Measurements from ENCODE around the gene KCNQ4. TPM values are rescaled to one million over a fixed set of nuclear protein-coding genes. Genes with fewer than 3 reads are reported as not detected.

KCNQ4 gene
- total RNA-seq, 1 experiment from 2014 or later = 0.12 TPM

DNA sequence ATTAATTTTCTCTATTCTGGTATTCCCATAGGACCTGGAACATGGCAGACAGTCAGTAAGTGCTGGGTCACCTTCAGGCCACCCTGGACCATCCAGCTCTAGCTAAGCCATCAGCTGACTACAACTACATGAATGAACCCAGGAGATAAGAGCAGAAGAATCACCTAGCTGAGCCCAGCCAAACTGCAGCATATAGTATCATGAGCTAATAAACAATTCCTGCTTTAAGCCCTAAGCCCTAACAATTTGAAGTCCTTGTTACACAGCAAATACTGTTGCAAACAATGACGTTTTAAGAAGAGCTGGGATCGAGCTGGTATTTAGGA lies 92.8 kb downstream of the KCNQ4 start:
- Histone ChIP-seq H3K4me1 (peaks cover 16% of the 10 kb centered on the region), H3K36me3 (no peaks in the 10 kb centered on the region), H3K4me3 (no peak overlapping the region), H3K27ac (no peak overlapping the region), H3K9me3 (replicated peaks) (peaks cover 7% of the 10 kb centered on the region; the same call in 1 of the 2 replicates), H3K27me3 (no peaks in the 10 kb centered on the region)
- no peak for DNase-seq

DNA sequence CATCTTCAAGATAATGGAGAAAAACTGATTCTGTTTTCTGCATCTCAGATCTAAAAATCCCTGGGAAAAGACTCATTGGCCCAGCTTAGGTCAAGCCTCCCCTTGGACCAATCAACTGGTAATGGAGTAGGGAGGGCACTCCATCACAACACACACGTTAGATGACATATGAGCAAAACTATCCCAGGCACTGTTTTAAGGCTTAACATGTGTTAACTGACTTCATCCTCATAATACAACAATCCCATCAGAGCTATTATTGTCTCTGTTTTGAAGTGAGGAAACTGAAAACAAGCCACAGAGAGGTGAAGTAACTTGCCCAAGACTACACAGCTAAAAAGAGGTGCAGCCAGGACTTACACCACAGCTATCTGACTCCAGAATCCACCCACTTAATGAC lies 93.3 kb downstream of the KCNQ4 start:
- H3K4me1 ChIP-seq = peaks cover 16% of the 10 kb centered on the region
- H3K27me3 ChIP-seq = no peaks in the 10 kb centered on the region
- H3K4me3 ChIP-seq = no peak overlapping the region
- H3K9me3 ChIP-seq (replicated peaks) = peaks cover 7% of the 10 kb centered on the region; the same call in 1 of the 2 replicates
- no peaks in the 10 kb centered on the region for H3K36me3 ChIP-seq
- no peak for DNase-seq
- no peak overlapping the region for H3K27ac ChIP-seq

GRCh38 chr1:40877698-40878097 lies 94.1 kb downstream of the KCNQ4 start:
- H3K9me3 ChIP-seq (replicated peaks) = peaks cover 7% of the 10 kb centered on the region; the same call in 1 of the 2 replicates
- no peak overlapping the region for H3K4me3 ChIP-seq
- H3K4me1 ChIP-seq = peaks cover 11% of the 10 kb centered on the region
- peak; percentile 70 to 74 for DNase-seq
- H3K36me3 ChIP-seq = no peaks in the 10 kb centered on the region
- no peaks in the 10 kb centered on the region for H3K27me3 ChIP-seq
- no peak overlapping the region for H3K27ac ChIP-seq

DNA sequence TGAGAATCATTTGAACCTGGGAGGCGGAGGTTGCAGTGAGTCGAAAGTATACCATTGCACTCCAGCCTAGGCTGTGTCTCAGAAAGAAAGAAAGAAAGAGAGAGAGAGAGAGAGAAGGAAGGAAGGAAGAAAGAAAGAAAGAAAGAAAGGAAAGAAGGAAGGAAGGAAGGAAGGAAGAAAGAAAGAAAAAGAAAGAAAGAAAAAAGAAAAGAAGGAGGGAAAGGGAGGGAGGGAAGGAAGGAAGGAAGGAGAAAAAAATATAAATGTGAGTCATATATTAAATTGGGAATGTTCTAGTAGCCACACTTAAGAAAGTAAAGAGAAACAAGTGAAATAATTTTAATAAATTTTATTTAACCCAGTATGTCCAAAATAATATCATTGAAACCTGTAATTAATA lies 95.3 kb downstream of the KCNQ4 start:
- Histone ChIP-seq H3K27ac (no peak overlapping the region), H3K9me3 (replicated peaks) (peaks cover 7% of the 10 kb centered on the region; the same call in 1 of the 2 replicates), H3K4me3 (no peak overlapping the region), H3K27me3 (no peaks in the 10 kb centered on the region), H3K36me3 (no peaks in the 10 kb centered on the region), H3K4me1 (peaks cover 10% of the 10 kb centered on the region)
- no peak for DNase-seq

DNA sequence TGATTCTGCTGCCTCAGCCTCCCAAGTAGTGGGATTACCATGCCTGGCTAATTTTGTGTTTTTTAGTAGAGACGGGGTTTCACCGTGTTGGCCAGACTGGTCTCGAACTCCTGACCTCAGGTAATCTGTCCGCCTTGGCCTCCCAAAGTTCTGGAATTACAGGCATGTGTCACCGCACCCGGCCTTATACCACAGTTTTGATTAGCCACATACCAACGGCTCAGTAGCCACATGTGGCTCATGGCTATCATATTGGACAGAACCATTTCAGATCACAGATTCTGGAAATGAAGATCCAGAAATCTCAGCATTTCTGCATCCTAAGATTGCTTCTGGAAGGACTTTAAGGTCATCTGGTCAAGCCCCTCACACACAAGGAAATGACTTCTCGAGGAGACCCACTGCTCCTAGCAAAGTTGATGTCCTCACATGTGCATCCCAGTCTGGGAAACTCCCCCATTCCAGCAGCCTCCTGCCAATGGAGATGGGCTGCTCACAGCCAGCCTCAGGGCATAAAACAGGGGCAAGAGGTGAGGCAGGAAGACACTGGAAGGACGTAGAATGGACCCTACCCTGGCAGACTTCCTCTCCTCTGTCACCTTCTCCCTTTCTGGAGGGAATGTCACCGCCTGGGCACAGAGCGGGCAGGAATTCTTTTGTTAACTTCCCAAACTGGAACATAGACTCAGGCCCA lies 96.0 kb downstream of the KCNQ4 start:
- peaks cover 10% of the 10 kb centered on the region for H3K4me1 ChIP-seq
- no peak overlapping the region for H3K4me3 ChIP-seq
- no peaks in the 10 kb centered on the region for H3K36me3 ChIP-seq
- H3K9me3 ChIP-seq (replicated peaks) = peaks cover 7% of the 10 kb centered on the region; the same call in 1 of the 2 replicates
- DNase-seq = no peak
- no peaks in the 10 kb centered on the region for H3K27me3 ChIP-seq
- no peak overlapping the region for H3K27ac ChIP-seq

GRCh38 chr1:40880813-40881549 lies 97.4 kb downstream of the KCNQ4 start:
- Histone ChIP-seq H3K27ac (no peak overlapping the region), H3K4me3 (no peak overlapping the region), H3K27me3 (no peaks in the 10 kb centered on the region), H3K9me3 (replicated peaks) (peaks cover 7% of the 10 kb centered on the region; the same call in 1 of the 2 replicates), H3K4me1 (peaks cover 10% of the 10 kb centered on the region), H3K36me3 (no peaks in the 10 kb centered on the region)
- DNase-seq = no peak

GRCh38 chr1:40884055-40884795 lies 100.6 kb downstream of the KCNQ4 start:
- H3K27me3 ChIP-seq = no peaks in the 10 kb centered on the region
- no peak overlapping the region for H3K27ac ChIP-seq
- H3K4me1 ChIP-seq = no peaks in the 10 kb centered on the region
- H3K4me3 ChIP-seq = no peak overlapping the region
- H3K9me3 ChIP-seq (replicated peaks) = no peaks in the 10 kb centered on the region
- no peaks in the 10 kb centered on the region for H3K36me3 ChIP-seq
- DNase-seq = no peak

DNA sequence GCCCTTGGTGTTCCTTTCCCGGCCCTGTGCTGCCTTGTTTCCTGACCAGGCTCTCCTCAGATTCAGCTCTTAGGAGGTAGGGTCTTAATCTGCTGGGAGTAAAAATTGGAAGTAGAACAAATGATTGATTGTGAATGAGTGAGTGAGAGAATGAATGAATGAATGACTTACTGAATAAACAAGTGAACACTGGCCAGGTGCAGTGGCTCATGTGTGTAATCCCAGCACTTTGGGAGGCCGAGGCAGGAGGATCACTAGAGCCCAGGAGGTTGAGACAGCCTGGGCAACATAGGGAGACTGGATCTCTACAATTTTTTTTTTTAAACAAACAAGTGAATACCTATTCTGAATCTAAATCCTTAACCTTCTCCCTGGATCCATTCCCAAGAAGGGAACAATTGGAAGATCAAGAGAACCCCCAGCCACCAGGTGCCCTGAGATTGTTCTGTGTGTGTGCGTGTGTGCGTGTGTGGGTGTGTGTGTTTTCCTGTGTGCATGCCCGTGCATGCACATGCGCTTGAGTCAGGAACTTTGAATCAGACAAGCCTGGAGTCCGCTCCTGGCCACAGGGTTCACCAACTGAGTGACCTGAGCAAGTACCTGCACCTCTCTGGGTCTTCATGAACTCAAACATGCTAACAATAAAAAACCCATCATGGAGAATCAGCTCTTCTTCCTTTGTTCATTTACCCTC lies 102.9 kb downstream of the KCNQ4 start:
- no peak for DNase-seq
- H3K4me1 ChIP-seq = no peaks in the 10 kb centered on the region
- no peaks in the 10 kb centered on the region for H3K27me3 ChIP-seq
- no peak overlapping the region for H3K4me3 ChIP-seq
- H3K27ac ChIP-seq = no peak overlapping the region
- H3K36me3 ChIP-seq = no peaks in the 10 kb centered on the region
- H3K9me3 ChIP-seq (replicated peaks) = no peaks in the 10 kb centered on the region

- no peaks in the 10 kb centered on the region for H3K36me3 ChIP-seq
- H3K4me1 ChIP-seq = no peaks in the 10 kb centered on the region
- no peak overlapping the region for H3K4me3 ChIP-seq
- H3K27ac ChIP-seq = no peak overlapping the region
- no peaks in the 10 kb centered on the region for H3K9me3 ChIP-seq (replicated peaks)
- DNase-seq = no peak
- H3K27me3 ChIP-seq = no peaks in the 10 kb centered on the region
Observed at GRCh38 chr1:40887012-40887378, 103.4 kb downstream of the KCNQ4 start.

- H3K27me3 ChIP-seq = no peaks in the 10 kb centered on the region
- H3K4me3 ChIP-seq = no peak overlapping the region
- H3K27ac ChIP-seq = no peak overlapping the region
- no peak for DNase-seq
- H3K36me3 ChIP-seq = no peaks in the 10 kb centered on the region
- H3K4me1 ChIP-seq = no peaks in the 10 kb centered on the region
- no peaks in the 10 kb centered on the region for H3K9me3 ChIP-seq (replicated peaks)
Observed at GRCh38 chr1:40887652-40888051, 104.1 kb downstream of the KCNQ4 start.

Other genes with a start within 250 kb of the KCNQ4 start
- 10.0 and 12.7 TPM in 2 replicates for gene RIMS3, start 118.1 kb upstream of the KCNQ4 start, total RNA-seq (2014; rRNA removed; shearing (Covaris generic))
- gene NFYC, start 92.1 kb upstream of the KCNQ4 start, total RNA-seq (2014; rRNA removed; shearing (Covaris generic)) = 52.8 and 55.6 TPM in 2 replicates
- not detected in 2 replicates for gene CITED4, start 78.6 kb downstream of the KCNQ4 start, total RNA-seq (2014; rRNA removed; shearing (Covaris generic))
- gene CTPS1, start 195.9 kb downstream of the KCNQ4 start, total RNA-seq (2014; rRNA removed; shearing (Covaris generic)) = 96.2 and 112 TPM in 2 replicates
- gene SLFNL1, start 237.9 kb downstream of the KCNQ4 start, total RNA-seq (2014; rRNA removed; shearing (Covaris generic)) = 0.18 and 0.26 TPM in 2 replicates

Measured in SJCRH30 (cell line).